Measurements from ENCODE around the gene MKS1. TPM values are rescaled to one million over a fixed set of nuclear protein-coding genes. Genes with fewer than 3 reads are reported as not detected.

Gene MKS1
- total RNA-seq = 12.0 and 14.6 TPM in 2 replicates

DNA sequence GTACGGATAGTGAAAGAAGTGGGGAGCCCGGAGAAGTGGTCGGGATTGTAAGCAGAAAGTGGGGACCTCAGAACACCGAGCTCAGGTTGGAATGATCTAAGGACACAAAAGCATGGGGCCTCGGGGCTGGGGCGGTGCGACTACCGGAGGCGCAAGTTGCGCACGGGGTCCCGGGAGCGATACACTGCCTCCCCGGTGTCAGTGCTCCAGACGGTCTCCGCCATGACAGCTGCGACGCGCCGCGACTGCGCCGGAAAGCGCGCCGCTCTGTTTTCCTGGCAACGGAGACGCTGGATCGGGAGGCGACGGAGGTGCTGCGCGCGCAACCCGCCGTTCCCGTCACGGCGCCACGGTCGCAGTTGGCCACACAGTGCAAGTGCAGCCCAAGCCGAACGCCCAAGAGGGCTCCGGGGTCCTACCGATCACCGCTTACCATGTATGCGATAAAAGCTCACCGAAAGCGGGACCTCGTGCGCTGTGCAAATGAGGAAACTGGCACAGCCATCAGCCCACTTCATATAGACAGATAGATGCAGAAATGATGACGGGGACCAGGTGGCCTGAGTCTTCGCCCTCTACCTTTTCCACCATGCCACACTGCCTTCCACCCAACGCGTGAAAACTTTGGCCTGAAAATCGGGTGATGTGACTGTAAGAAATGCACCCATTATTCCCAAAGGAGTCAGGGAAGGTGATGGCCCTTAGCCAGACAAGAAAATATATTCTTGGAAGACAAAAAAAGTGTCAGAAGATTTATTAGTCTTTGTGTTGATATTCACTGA is at the start of gene MKS1:
TSS of gene MKS1 (minus strand) at position 249 of the 782 bp plus-strand sequence. CDS start at position 224, 25 bp downstream.

DNA sequence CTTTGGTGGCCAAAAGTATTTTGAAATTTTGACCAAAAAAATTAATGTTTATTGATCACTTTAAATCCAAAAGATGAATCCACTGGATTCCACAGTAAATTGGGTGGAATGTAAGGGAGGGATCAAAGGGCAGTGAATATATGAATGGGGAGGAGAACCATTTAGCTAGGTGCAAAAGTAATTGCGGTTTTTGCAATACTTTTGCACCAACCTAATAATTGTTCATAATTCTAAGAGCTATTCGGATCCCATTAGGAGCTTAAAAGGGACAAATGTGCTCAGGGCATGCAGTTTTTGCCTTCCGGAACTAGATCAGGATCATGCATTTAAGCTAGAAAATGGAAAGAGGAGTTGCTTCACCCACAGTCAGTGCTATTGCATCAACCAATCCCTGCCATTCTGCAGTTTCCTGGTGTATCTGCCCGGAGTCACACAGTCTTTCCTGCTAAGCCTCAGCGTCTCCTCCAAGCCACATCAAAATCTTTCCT is 19.1 kb upstream of the MKS1 start, which contains the start of gene LPO:
TSS of gene LPO (plus strand) at position 438 of the 488 bp plus-strand sequence. CDS start 4,396 bp downstream, outside the sequence.

DNA sequence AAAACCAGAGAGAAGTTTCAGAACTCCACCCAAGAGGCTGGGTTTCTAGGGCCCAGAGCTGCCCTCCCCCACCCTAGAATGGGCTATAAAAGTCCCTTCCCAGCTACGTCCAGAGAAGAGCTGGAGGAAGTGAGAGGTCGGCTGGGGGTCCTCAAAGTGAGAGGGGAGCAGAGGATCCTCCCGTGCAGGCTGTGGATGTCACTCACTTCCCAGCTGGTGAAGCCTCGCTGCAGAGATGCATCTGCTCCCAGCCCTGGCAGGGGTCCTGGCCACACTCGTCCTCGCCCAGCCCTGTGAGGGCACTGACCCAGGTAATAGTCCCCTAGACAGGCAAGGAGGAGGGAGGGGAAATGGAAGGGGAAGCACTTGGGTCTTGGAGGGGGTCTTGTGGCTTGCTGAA is 26.4 kb downstream of the MKS1 start, which contains the start of gene EPX:
TSS of gene EPX (plus strand) at position 115 of the 400 bp plus-strand sequence. CDS start at position 236, 121 bp downstream.

DNA sequence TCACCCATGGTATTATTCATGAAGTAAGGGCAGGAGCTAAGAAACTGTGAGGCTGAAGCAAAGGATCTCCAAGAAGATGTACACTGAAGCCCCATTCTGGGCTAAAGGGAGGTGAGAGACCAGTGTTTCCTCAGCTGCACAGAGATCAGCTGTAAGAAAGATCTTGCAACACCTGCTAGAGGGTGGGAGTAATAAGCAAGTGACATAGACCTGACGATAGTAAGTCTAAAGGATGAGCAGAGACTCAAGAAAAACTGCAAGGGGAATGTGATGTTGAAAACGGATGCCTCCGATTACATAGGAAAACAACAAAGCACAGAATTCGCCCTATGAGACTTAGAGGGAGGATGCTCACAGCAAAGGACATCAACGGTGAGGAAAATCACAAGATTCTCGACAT is 52.4 kb downstream of the MKS1 start, which contains the start of gene OR4D2:
TSS of gene OR4D2 (plus strand) at position 301 of the 400 bp plus-strand sequence. CDS start 2,674 bp downstream, outside the sequence.

Other genes with a start within 250 kb of the MKS1 start
- gene VEZF1, start 231.0 kb downstream of the MKS1 start, total RNA-seq = 36.5 and 58.4 TPM in 2 replicates
- gene SRSF1, start 212.0 kb downstream of the MKS1 start, total RNA-seq = 328 and 537 TPM in 2 replicates
- 10.1 and 11.9 TPM in 2 replicates for gene DYNLL2, start 135.8 kb downstream of the MKS1 start, total RNA-seq
- not detected in 2 replicates for gene OR4D1, start 70.9 kb downstream of the MKS1 start, total RNA-seq
- gene OR4D2, start 52.3 kb downstream of the MKS1 start, total RNA-seq = not detected in 2 replicates
- not detected in 2 replicates for gene EPX, start 26.5 kb downstream of the MKS1 start, total RNA-seq
- 0.22 TPM in 1 of 2 replicates, not detected in the other for gene LPO, start 19.3 kb upstream of the MKS1 start, total RNA-seq
- not detected in 2 replicates for gene MPO, start 61.7 kb upstream of the MKS1 start, total RNA-seq
- gene TSPOAP1, start 109.5 kb upstream of the MKS1 start, total RNA-seq = under 0.01 TPM in 1 of 2 replicates, not detected in the other
- gene SUPT4H1, start 132.9 kb upstream of the MKS1 start, total RNA-seq = 39.8 and 45.8 TPM in 2 replicates
- not detected in 2 replicates for gene RNF43, start 198.3 kb upstream of the MKS1 start, total RNA-seq

Measured in placental pericyte (primary cell).